Caco-2 (cell line): Measurements from ENCODE around the gene ROBO1. TPM values are rescaled to one million over a fixed set of nuclear protein-coding genes. Genes with fewer than 3 reads are reported as not detected.

Experiments used
- BruUV-seq: library from RNA; stranded (reverse); fragments of 400-500 nt; replicated peaks from 2 replicates; lab custom pipeline; 2021; lab: Mats Ljungman, UMichigan
- CTCF ChIA-PET: fragments of 300-600 bp; sonication (Branson Sonifier 250); formaldehyde crosslinking; loops from one replicate; lab custom pipeline; 2022; ENCODE audit warnings: antibody characterized with exemption; lab: Charles Lee
- POLR2A ChIA-PET: fragments of 300-600 bp; sonication (Branson Sonifier 250); formaldehyde crosslinking; loops from one replicate; lab custom pipeline; 2022; ENCODE audit warnings: antibody characterized with exemption; lab: Charles Lee
- DNase-seq, 2 experiments: peaks; one replicate each; pipeline versions ENCODE4 v3.0.0 to v3.0.0-alpha.2; 2020 to 2022
- H3K27me3 ChIP-seq: replicated peaks from 2 replicates; pipeline ENCODE4 v1.6.0; 2011; ENCODE audit warnings: low read length; ENCODE audit not compliant: control insufficient read depth, insufficient read depth
- H3K36me3 ChIP-seq: 2 replicates; pipeline ENCODE4 v1.5.1; 2011; ENCODE audit warnings: low read length; ENCODE audit not compliant: control insufficient read depth, insufficient read depth
- H3K4me1 ChIP-seq: fragments of 250-450 bp; sonication (Bioruptor Pico); 2 replicates; pipeline ENCODE4 v1.5.1; 2020; ENCODE audit warnings: mild to moderate bottlenecking
- H3K4me3 ChIP-seq: 2 replicates; pipeline ENCODE4 v1.5.1; 2011; ENCODE audit warnings: low read depth, mild to moderate bottlenecking, control low read depth, low read length
- H3K9me3 ChIP-seq: fragments of 250-450 bp; sonication (Bioruptor Pico); 2 replicates; pipeline ENCODE4 v1.5.1; 2020; ENCODE audit warnings: mild to moderate bottlenecking, moderate library complexity
- H3K27ac Mint-ChIP-seq: one replicate; pipeline ENCODE4 v1.8.0; 2022; ENCODE audit warnings: mixed read lengths; ENCODE audit not compliant: unreplicated experiment
- H3K27me3 Mint-ChIP-seq: one replicate; pipeline ENCODE4 v1.8.0; 2022; ENCODE audit warnings: mixed read lengths; ENCODE audit not compliant: insufficient read depth, unreplicated experiment
- H3K36me3 Mint-ChIP-seq: one replicate; pipeline ENCODE4 v1.8.0; 2022; ENCODE audit warnings: mild to moderate bottlenecking, mixed read lengths; ENCODE audit not compliant: insufficient read depth, unreplicated experiment
- H3K4me1 Mint-ChIP-seq: one replicate; pipeline ENCODE4 v1.8.0; 2022; ENCODE audit warnings: low read depth, mixed read lengths; ENCODE audit not compliant: unreplicated experiment
- H3K4me3 Mint-ChIP-seq: one replicate; pipeline ENCODE4 v1.8.0; 2022; ENCODE audit warnings: mild to moderate bottlenecking, moderate library complexity, mixed read lengths; ENCODE audit not compliant: unreplicated experiment
- H3K9me3 Mint-ChIP-seq: one replicate; pipeline ENCODE4 v1.8.0; 2022; ENCODE audit warnings: mixed read lengths; ENCODE audit not compliant: unreplicated experiment
- intact Hi-C: fragments of 100-400 bp; cut with micrococcal nuclease; formaldehyde crosslinking; loops from one replicate; pipeline ENCODE4 v1.10.0; 2022; ENCODE audit not compliant: unreplicated experiment
- total RNA-seq: library from RNA; stranded (reverse); gene quantifications from 2 replicates; pipeline ENCODE4 v1.2.3, GENCODE V29; 2022
- TF ChIP-seq, protein P1 (sequence below), 2 experiments: fragments of 200-600 bp in 1 of 2; IDR thresholded peaks; 1 replicate in 1 of 2; 2 replicates in 1 of 2; pipeline versions ENCODE4 v1.5.1 to v1.8.0; 2011 to 2022; ENCODE audit warnings: antibody characterized with exemption in 1 of 2, control low read depth in 1 of 2, inconsistent platforms in 1 of 2, low read depth in 1 of 2, low read length in 1 of 2, mild to moderate bottlenecking in 1 of 2, moderate library complexity in 1 of 2; ENCODE audit not compliant: insufficient read depth in 1 of 2, severe bottlenecking in 1 of 2, unreplicated experiment in 1 of 2

The ROBO1 gene
- total RNA-seq, 1 experiment from 2014 or later: 1.8 TPM

DNA sequence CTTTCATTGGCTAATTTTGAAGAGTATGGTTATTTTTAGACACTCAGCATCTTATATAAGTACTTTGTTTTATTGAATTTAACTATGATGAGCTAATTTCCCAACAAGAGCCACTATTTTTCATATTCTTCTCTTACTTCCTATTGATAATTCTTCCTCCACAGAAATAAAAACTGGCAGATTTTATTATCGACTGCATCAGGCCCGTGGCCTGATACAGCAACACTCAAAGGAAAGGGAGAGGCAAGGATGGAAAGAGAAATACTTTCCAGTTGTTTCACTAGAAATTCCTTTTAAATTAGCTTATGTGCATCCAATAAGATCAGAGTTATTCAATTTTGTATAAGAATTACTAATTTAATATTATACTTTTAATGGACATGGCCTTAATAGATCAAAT, 886.3 kb downstream of the ROBO1 start:
- Mint-ChIP-seq H3K4me1 (no peaks in the 10 kb centered on the region), H3K27ac (no peak overlapping the region), H3K9me3 (no peaks in the 10 kb centered on the region), H3K36me3 (no peaks in the 10 kb centered on the region), H3K4me3 (no peak overlapping the region), H3K27me3 (no peaks in the 10 kb centered on the region)
- DNase-seq: no peak
- intact Hi-C loops: no loop called here
- Histone ChIP-seq H3K4me1 (no peaks in the 10 kb centered on the region), H3K4me3 (no peak overlapping the region), H3K36me3 (no peaks in the 10 kb centered on the region), H3K9me3 (no peaks in the 10 kb centered on the region), H3K27me3 (no peaks in the 10 kb centered on the region)
- BruUV-seq: no TSS peak
- TF ChIP-seq, protein P1, sequence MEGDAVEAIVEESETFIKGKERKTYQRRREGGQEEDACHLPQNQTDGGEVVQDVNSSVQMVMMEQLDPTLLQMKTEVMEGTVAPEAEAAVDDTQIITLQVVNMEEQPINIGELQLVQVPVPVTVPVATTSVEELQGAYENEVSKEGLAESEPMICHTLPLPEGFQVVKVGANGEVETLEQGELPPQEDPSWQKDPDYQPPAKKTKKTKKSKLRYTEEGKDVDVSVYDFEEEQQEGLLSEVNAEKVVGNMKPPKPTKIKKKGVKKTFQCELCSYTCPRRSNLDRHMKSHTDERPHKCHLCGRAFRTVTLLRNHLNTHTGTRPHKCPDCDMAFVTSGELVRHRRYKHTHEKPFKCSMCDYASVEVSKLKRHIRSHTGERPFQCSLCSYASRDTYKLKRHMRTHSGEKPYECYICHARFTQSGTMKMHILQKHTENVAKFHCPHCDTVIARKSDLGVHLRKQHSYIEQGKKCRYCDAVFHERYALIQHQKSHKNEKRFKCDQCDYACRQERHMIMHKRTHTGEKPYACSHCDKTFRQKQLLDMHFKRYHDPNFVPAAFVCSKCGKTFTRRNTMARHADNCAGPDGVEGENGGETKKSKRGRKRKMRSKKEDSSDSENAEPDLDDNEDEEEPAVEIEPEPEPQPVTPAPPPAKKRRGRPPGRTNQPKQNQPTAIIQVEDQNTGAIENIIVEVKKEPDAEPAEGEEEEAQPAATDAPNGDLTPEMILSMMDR (IDR thresholded peaks at IDR 0.05; ENCODE audit: insufficient read depth in 1 of 2, low read depth in 1 of 2, low read length in 1 of 2, severe bottlenecking in 1 of 2, unreplicated experiment in 1 of 2): no peak
- ChIA-PET CTCF (no interaction called here), POLR2A (no interaction called here)

DNA sequence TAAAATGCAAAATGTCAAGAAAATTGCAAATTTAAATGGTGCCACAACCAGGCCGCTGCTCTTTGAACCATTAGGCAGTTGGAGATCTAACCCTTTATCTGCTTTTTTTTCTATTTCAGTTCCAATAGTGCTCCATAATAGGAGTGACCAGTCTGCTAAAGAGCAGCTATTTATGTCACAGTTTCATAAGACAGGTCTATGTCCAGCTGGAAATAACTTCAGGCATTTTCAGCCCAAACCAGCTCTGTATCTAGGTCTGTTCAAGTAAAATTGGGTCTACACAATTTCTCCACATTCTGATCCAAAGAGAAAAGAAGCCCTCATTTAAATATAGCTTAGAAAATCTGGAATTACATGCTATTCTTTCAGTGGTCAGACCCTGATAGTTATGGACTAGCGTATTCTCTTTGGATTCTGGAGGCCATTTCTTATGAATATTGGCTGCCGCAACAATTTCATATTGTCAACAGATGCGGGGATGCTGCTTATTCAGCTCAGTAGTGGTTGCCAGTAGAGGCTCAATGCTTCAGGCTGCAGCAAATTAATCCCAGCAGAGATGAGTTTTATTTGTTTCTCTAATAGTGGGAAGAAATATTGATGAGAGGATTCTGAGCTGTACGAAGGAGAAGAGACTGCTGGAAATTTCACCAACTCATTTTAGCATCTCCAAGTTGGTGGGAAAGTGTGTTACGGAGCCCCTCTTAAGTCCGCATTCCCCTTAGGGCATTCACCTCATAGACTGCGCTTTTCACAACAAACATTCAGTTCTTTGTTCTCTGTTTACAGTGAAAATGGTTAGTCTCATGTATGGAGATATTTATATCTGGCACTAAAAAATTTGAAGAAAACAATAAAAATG, 887.0 kb downstream of the ROBO1 start:
- intact Hi-C loops: no loop called here
- H3K4me3 ChIP-seq: no peak overlapping the region
- Mint-ChIP-seq H3K27ac (no peak overlapping the region), H3K9me3 (no peaks in the 10 kb centered on the region), H3K4me1 (no peaks in the 10 kb centered on the region), H3K27me3 (no peaks in the 10 kb centered on the region), H3K4me3 (no peak overlapping the region), H3K36me3 (no peaks in the 10 kb centered on the region)
- H3K4me1 ChIP-seq: no peaks in the 10 kb centered on the region
- POLR2A ChIA-PET: no interaction called here
- CTCF ChIA-PET: no interaction called here
- no TSS peak for BruUV-seq
- no peaks in the 10 kb centered on the region for H3K27me3 ChIP-seq
- DNase-seq: no peak
- H3K36me3 ChIP-seq: no peaks in the 10 kb centered on the region
- no peaks in the 10 kb centered on the region for H3K9me3 ChIP-seq
- TF ChIP-seq, protein P1 (IDR thresholded peaks at IDR 0.05; ENCODE audit: insufficient read depth in 1 of 2, low read depth in 1 of 2, low read length in 1 of 2, severe bottlenecking in 1 of 2, unreplicated experiment in 1 of 2): no peak

DNA sequence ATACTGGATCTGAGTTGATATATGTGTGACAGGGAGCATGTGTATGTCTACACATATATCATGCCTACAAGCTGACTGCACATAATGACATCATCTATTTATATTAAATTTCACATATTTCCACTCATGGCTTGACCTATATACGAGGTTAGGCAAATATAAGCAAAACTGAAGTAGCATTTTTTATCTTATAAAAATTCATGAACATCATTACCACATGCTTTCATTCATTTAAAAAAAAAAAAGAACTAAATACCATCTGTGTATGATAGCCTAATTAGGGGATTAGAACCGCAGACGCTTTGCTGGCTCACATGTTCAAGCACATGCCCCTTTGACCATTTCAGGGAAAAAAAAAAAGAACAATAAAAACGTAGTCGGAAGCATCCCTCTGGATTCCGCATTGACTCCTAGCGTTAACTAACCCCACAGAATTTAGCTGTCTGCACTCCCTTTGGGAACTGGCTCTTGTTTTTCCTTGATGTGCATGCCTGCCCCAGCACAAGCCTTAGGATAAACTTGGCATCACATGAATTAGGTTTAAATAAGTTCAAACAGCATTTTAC, 888.4 kb downstream of the ROBO1 start:
- Histone ChIP-seq H3K4me1 (no peaks in the 10 kb centered on the region), H3K36me3 (no peaks in the 10 kb centered on the region), H3K27me3 (no peaks in the 10 kb centered on the region), H3K9me3 (no peaks in the 10 kb centered on the region), H3K4me3 (no peak overlapping the region)
- intact Hi-C loops: no loop called here
- ChIA-PET CTCF (no interaction called here), POLR2A (no interaction called here)
- no peak for DNase-seq
- no peak overlapping the region for H3K27ac Mint-ChIP-seq
- H3K4me1 Mint-ChIP-seq: no peaks in the 10 kb centered on the region
- H3K9me3 Mint-ChIP-seq: no peaks in the 10 kb centered on the region
- no TSS peak for BruUV-seq
- H3K36me3 Mint-ChIP-seq: no peaks in the 10 kb centered on the region
- TF ChIP-seq, protein P1 (IDR thresholded peaks at IDR 0.05; ENCODE audit: insufficient read depth in 1 of 2, low read depth in 1 of 2, low read length in 1 of 2, severe bottlenecking in 1 of 2, unreplicated experiment in 1 of 2): no peak
- H3K27me3 Mint-ChIP-seq: no peaks in the 10 kb centered on the region
- no peak overlapping the region for H3K4me3 Mint-ChIP-seq
